Heart right ventricle (tissue), 16 donors: Measurements from ENCODE around the gene ZDHHC18. TPM values are rescaled to one million over a fixed set of nuclear protein-coding genes. Genes with fewer than 3 reads are reported as not detected.
"Not testable (repeated sequence)": the region's sequence is repeated elsewhere in the genome, so short reads cannot be mapped to it uniquely, and the experiment has no call there.

Experiments
- ATAC-seq, 8 donors: fragments of 200-7000 bp; cut with Tn5 transposase; one replicate each; pipeline ENCODE4 v1.9.1; 2020; ENCODE audit warnings: mild to moderate bottlenecking in 8 of 8, moderate library complexity in 8 of 8, moderate number of reproducible peaks in 1 of 8
- DNase-seq, 2 donors: peaks; one replicate each; pipeline ENCODE4 v3.0.0-alpha.2; 2020
- H3K27ac ChIP-seq, 10 donors: fragments of 200-600 bp; sonication (generic) in 2 of 10; one replicate each; pipeline versions ENCODE4 v1.5.0 to v1.8.0; 2020 to 2022; ENCODE audit warnings: mild to moderate bottlenecking in 3 of 10
- H3K27me3 ChIP-seq, 7 donors: fragments of 200-600 bp; one replicate each; pipeline ENCODE4 v1.8.0; 2021 to 2022; ENCODE audit warnings: mild to moderate bottlenecking in 2 of 7
- H3K36me3 ChIP-seq, 9 donors: fragments of 200-600 bp; sonication (generic) in 1 of 9; one replicate each; pipeline versions ENCODE4 v1.5.0 to v1.8.0; 2020 to 2022; ENCODE audit warnings: mild to moderate bottlenecking in 2 of 9
- H3K4me1 ChIP-seq, 9 donors: fragments of 200-600 bp; sonication (generic) in 1 of 9; one replicate each; pipeline versions ENCODE4 v1.5.0 to v1.8.0; 2020 to 2022; ENCODE audit warnings: mild to moderate bottlenecking in 4 of 9
- H3K4me3 ChIP-seq, 10 donors: fragments of 200-600 bp; sonication (generic) in 2 of 10; one replicate each; pipeline versions ENCODE4 v1.5.0 to v1.8.0; 2020 to 2022; ENCODE audit warnings: mild to moderate bottlenecking in 7 of 10, moderate library complexity in 2 of 10
- H3K9me3 ChIP-seq, 11 donors: fragments of 200-600 bp in 10 of 11; sonication (generic) in 2 of 11; one replicate each; pipeline versions ENCODE4 v1.5.0 to v1.8.0; 2013 to 2022; ENCODE audit warnings: mild to moderate bottlenecking in 2 of 11, control low read depth in 1 of 11, moderate library complexity in 1 of 11
- WGBS, 2 donors: extraction: QIAGEN DNeasy Blood & Tissue Kit; methylation state at CpG; one replicate each; pipeline ENCODE4 v1.1.7; 2013; ENCODE audit warnings: inconsistent platforms in 1 of 2; 5-methylcytosine and 5-hydroxymethylcytosine counted together
- intact Hi-C, 10 donors: fragments of 100-400 bp; cut with DNase I; formaldehyde crosslinking; loops; one replicate each; pipeline versions ENCODE4 v1.11.1 to v1.14.2; 2022
- polyA plus RNA-seq, 2 donors: library from polyadenylated mRNA; stranded (reverse); fragments of 200-250 nt; gene quantifications; one replicate each; pipeline ENCODE4 v1.2.3, GENCODE V29; 2013
- total RNA-seq, 10 donors: library from RNA; stranded (reverse); fragmentation: NEBNext Ultra II Directional in 3 of 10; extraction: Animal tissue kit (Norgen Biotek cat#: 25700) in 3 of 10; gene quantifications; one replicate each; pipeline versions ENCODE4 v1.2.1 to v1.2.4, GENCODE V29; 2021 to 2023
- TF ChIP-seq, protein P1 (sequence below), 9 donors: fragments of 200-600 bp; sonication (generic) in 2 of 9; IDR thresholded peaks; one replicate each; pipeline versions ENCODE4 v1.5.0 to v1.8.0; 2021 to 2022; ENCODE audit warnings: antibody characterized with exemption in 9 of 9, mild to moderate bottlenecking in 5 of 9, moderate library complexity in 1 of 9
- donor health status: Arrhythmogenic right ventricular cardiomyopathy.
- donor health status: ischemic (EF 13 %, LVEDD 7.1; RV severe dilation, severe dysfunction).
- donor health status: healthy with polysubstance abuse.
- donor health status: DM: no; HTN: yes; CAD: no.
- donor health status: DM: no; HTN: no; CAD: no.
- donor health status: ischemic (EF 25% LVEDD 6.9; RV normal size, moderate dysfunction).
- donor health status: ischemic (EF 25% LVEDD 5.7; RV mildly dilated, moderate dysfunction).
- donor health status: healthy.
- donor health status: DM: yes; HTN: yes; CAD: no.
- donor health status: Ischemic cardiomyopathy.
- donor health status: ischemic (EF 35%, LVEDD 5.7; RV mildly dilated, moderate dysfunction).
- donor health status: nonischemic (EF 11% LVEDD 7.7; RV severe dilation, severe dysfunction).
- donor health status: DM: yes; HTN: yes; CAD: no.
- donor health status: PGD.
- donor health status: ischemic (EF 29% LVEDD 5.4; RV normal size, mild dysfunction).
- donor health status: nonischemic (EF 23%, LVEDD 6.1; RV moderate dilation, normal function).

ZDHHC18 gene
- total and polyA plus RNA-seq, 12 donors: 7.4 to 19.1 (median 11.8) TPM

- intact Hi-C loops: loop anchor here (2.0 to 10.0 kb wide), 6 partner anchors 25 to 373 kb away; no protein-coding TSS in a partner anchor
- 80 to 84% methylated on average over 2 of the region's 2 CpGs for WGBS, 2 donors
- DNase-seq: no peak
- Histone ChIP-seq H3K9me3 (no peaks in the 10 kb centered on the region), H3K4me1 (peaks cover 0 to 5% (median 0%) of the 10 kb centered on the region in 9 donors), H3K27me3 (no peaks in the 10 kb centered on the region), H3K4me3 (no peak overlapping the region), H3K27ac (no peak overlapping the region), H3K36me3 (peaks cover 0 to 79% (median 36%) of the 10 kb centered on the region in 9 donors)
- no peak for ATAC-seq
- TF ChIP-seq, protein P1, sequence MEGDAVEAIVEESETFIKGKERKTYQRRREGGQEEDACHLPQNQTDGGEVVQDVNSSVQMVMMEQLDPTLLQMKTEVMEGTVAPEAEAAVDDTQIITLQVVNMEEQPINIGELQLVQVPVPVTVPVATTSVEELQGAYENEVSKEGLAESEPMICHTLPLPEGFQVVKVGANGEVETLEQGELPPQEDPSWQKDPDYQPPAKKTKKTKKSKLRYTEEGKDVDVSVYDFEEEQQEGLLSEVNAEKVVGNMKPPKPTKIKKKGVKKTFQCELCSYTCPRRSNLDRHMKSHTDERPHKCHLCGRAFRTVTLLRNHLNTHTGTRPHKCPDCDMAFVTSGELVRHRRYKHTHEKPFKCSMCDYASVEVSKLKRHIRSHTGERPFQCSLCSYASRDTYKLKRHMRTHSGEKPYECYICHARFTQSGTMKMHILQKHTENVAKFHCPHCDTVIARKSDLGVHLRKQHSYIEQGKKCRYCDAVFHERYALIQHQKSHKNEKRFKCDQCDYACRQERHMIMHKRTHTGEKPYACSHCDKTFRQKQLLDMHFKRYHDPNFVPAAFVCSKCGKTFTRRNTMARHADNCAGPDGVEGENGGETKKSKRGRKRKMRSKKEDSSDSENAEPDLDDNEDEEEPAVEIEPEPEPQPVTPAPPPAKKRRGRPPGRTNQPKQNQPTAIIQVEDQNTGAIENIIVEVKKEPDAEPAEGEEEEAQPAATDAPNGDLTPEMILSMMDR (IDR thresholded peaks at IDR 0.05): no peak
These were observed 50.8 kb downstream of the ZDHHC18 start for GRCh38 chr1:26877326-26877725.

DNA sequence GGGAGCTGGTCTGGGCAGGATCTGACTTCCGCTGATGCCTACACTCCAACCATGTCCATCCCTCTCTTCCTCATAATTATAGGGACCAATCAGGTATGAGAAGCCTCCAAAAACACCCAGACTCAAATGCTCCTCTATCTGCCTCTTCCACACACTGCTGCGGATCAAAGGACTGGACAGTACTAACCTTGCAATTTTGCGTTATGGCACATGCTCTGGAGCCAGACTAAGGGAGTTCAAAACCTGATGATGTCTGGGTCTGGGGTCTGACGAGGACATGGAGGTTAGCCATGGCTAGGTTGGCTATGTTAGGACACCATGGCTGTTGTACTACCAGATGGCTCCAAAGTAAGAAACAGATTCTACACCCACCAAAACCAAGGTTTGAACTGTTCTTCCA lies 53.3 kb downstream of the ZDHHC18 start:
- intact Hi-C loops: loop anchor here (2.0 to 10.0 kb wide), 10 partner anchors 27 to 375 kb away; no protein-coding TSS in a partner anchor
- WGBS, 2 donors: 93 to 94% methylated on average over 4 of the region's 4 CpGs
- no peak for ATAC-seq
- H3K9me3 ChIP-seq: no peaks in the 10 kb centered on the region
- no peak overlapping the region for H3K27ac ChIP-seq
- DNase-seq: no peak
- H3K36me3 ChIP-seq: peaks cover 0 to 96% (median 59%) of the 10 kb centered on the region in 9 donors
- TF ChIP-seq, protein P1 (IDR thresholded peaks at IDR 0.05): no peak
- no peak overlapping the region for H3K4me3 ChIP-seq
- H3K4me1 ChIP-seq: peaks cover 0 to 5% (median 0%) of the 10 kb centered on the region in 9 donors
- H3K27me3 ChIP-seq: no peaks in the 10 kb centered on the region

- WGBS, 2 donors: 87 to 92% methylated on average over 6 of the region's 6 CpGs
- not testable (repeated sequence) for H3K27ac ChIP-seq
These were observed 55.1 kb downstream of the ZDHHC18 start for GRCh38 chr1:26881611-26882010.

GRCh38 chr1:26882696-26883463 lies 56.4 kb downstream of the ZDHHC18 start:
- no peak for ATAC-seq
- 88 to 90% methylated on average over 5 of the region's 5 CpGs for WGBS, 2 donors

More at GRCh38 chr1:26881611-26882010, 55.1 kb downstream of the ZDHHC18 start:
- not testable (repeated sequence) for H3K9me3 ChIP-seq, ATAC-seq, DNase-seq, H3K4me1 ChIP-seq, H3K27me3 ChIP-seq, H3K4me3 ChIP-seq
- intact Hi-C loops: loop anchor here in 2 of 10 donors (2.0 to 5.0 kb wide), 3 partner anchors 34 to 279 kb away; no protein-coding TSS in a partner anchor
- peaks cover 0 to 97% (median 77%) of the 10 kb centered on the region in 9 donors for H3K36me3 ChIP-seq

More at GRCh38 chr1:26882696-26883463, 56.4 kb downstream of the ZDHHC18 start:
- TF ChIP-seq, protein P1 (IDR thresholded peaks at IDR 0.05): no peak
- no peak for DNase-seq
- Histone ChIP-seq H3K4me3 (no peak overlapping the region), H3K4me1 (peaks cover 0 to 13% (median 7%) of the 10 kb centered on the region in 9 donors), H3K27me3 (no peaks in the 10 kb centered on the region), H3K9me3 (no peaks in the 10 kb centered on the region), H3K27ac (no peak overlapping the region), H3K36me3 (peaks cover 0 to 99% (median 80%) of the 10 kb centered on the region in 9 donors)
- intact Hi-C loops: loop anchor here in 1 of 10 donors (5.0 kb wide), 2 partner anchors 36 to 281 kb away; no protein-coding TSS in a partner anchor
